ENCODE data around the gene DHRS7C.

DHRS7C gene

GRCh38 chr17:9783050-9783449, 8.3 kb downstream of the DHRS7C start:
- TF ChIP-seq CTCF (IDR thresholded peaks at IDR 0.05; ENCODE audit: control insufficient read depth, extremely low read depth, insufficient read depth) = no peak
- DNase-seq (ENCODE audit: low read depth) = no peak
- H3K4me3 ChIP-seq (ENCODE audit: low read depth, low read length) = no peak overlapping the region

- no peak for DNase-seq (ENCODE audit: low read depth)
- no peak for TF ChIP-seq CTCF (IDR thresholded peaks at IDR 0.05; ENCODE audit: control insufficient read depth, extremely low read depth, insufficient read depth)
- no peak overlapping the region for H3K4me3 ChIP-seq (ENCODE audit: low read depth, low read length)
Measured at GRCh38 chr17:9780552-9780951, 10.8 kb downstream of the DHRS7C start.

- H3K4me3 ChIP-seq (ENCODE audit: low read depth, low read length) = no peak overlapping the region
- DNase-seq (ENCODE audit: low read depth) = no peak
- TF ChIP-seq CTCF (IDR thresholded peaks at IDR 0.05; ENCODE audit: control insufficient read depth, extremely low read depth, insufficient read depth) = no peak
Measured at GRCh38 chr17:9776911-9777310, 14.5 kb downstream of the DHRS7C start.

- H3K4me3 ChIP-seq (ENCODE audit: low read depth, low read length) = no peak overlapping the region
- no peak for TF ChIP-seq CTCF (IDR thresholded peaks at IDR 0.05; ENCODE audit: control insufficient read depth, extremely low read depth, insufficient read depth)
- no peak for DNase-seq (ENCODE audit: low read depth)
Measured at GRCh38 chr17:9772658-9773057, 18.7 kb downstream of the DHRS7C start.

- DNase-seq (ENCODE audit: low read depth) = no peak
- TF ChIP-seq CTCF (IDR thresholded peaks at IDR 0.05; ENCODE audit: control insufficient read depth, extremely low read depth, insufficient read depth) = no peak
- no peak overlapping the region for H3K4me3 ChIP-seq (ENCODE audit: low read depth, low read length)
Measured at GRCh38 chr17:9771465-9771864, 19.9 kb downstream of the DHRS7C start.

- TF ChIP-seq CTCF (IDR thresholded peaks at IDR 0.05; ENCODE audit: control insufficient read depth, extremely low read depth, insufficient read depth) = no peak
- no peak for DNase-seq (ENCODE audit: low read depth)
- no peak overlapping the region for H3K4me3 ChIP-seq (ENCODE audit: low read depth, low read length)
Measured at GRCh38 chr17:9769036-9769695, 22.2 kb downstream of the DHRS7C start.

- H3K4me3 ChIP-seq (ENCODE audit: low read depth, low read length) = no peak overlapping the region
- peak; percentile 38 for TF ChIP-seq CTCF (IDR thresholded peaks at IDR 0.05; ENCODE audit: control insufficient read depth, extremely low read depth, insufficient read depth)
- DNase-seq (ENCODE audit: low read depth) = peak; percentile 15
Measured at GRCh38 chr17:9768381-9768934, 22.9 kb downstream of the DHRS7C start.

All from LNCaP clone FGC (cell line).